ENCODE results near the gene WDR11.

DNA sequence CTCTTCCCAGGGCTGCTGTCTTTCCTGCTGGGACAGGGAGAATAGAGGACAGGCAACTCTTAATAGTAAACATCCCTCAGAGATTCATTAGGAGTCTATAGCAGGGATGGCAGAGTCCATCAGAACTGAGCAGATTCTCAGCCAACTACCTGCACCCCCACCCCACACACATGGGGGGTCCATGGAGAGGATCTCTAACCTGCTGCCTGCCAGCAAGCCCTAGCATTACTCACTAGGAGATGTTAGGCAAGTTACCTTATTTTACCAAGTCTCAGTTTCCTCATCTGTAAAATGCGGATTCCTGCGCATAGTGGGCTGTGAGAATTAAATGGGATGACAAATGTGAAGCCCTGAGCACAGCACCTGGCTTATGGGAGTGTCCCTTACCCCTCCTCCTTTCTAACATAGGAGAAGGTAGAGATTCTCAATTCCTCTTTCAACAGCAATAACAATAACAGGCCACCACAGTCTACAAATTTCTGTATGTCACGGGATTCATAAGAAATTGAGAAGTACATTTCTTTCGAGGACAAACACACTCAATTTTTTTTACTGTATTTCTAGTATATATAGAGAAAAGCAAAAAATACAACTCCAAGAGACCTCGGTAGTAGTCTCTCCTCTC, 23.8 kb upstream of the WDR11 start:
- TF ChIP-seq CTCF (conservative IDR thresholded peaks at IDR 0.05; ENCODE audit: low read length) = no peak
- TF ChIP-seq EZH2phosphoT487 (IDR thresholded peaks at IDR 0.05; ENCODE audit: borderline replicate concordance, low read depth, low read length) = no peak

Data from OCI-LY7 (cell line).